GM21529 (cell line): Measurements from ENCODE around the gene MBD6.

Experiments
- ATAC-seq: cut with Tn5 transposase; IDR thresholded peaks from one replicate; pipeline ENCODE4 v1.9.1; 2021; ENCODE audit not compliant: unreplicated experiment

The MBD6 gene

GRCh38 chr12:57525615-57526383 lies 3.2 kb downstream of the MBD6 start:
- ATAC-seq, result no peak

GRCh38 chr12:57526477-57527126 lies 4.0 kb downstream of the MBD6 start:
- ATAC-seq, result no peak

- ATAC-seq, result no peak
These were observed 4.6 kb downstream of the MBD6 start for GRCh38 chr12:57527184-57527583.

GRCh38 chr12:57528176-57528575 lies 5.6 kb downstream of the MBD6 start:
- no peak for ATAC-seq

GRCh38 chr12:57528831-57529555 lies 6.4 kb downstream of the MBD6 start:
- no peak for ATAC-seq

GRCh38 chr12:57529831-57530230 lies 7.2 kb downstream of the MBD6 start:
- no peak for ATAC-seq

- ATAC-seq, result no peak
These were observed 7.9 kb downstream of the MBD6 start for GRCh38 chr12:57530396-57531142.

- no peak for ATAC-seq
These were observed 9.2 kb downstream of the MBD6 start for GRCh38 chr12:57531836-57532235.

GRCh38 chr12:57533108-57533507 lies 10.5 kb downstream of the MBD6 start:
- ATAC-seq, result no peak

- no peak for ATAC-seq
These were observed 11.6 kb downstream of the MBD6 start for GRCh38 chr12:57534250-57534649.

- no peak for ATAC-seq
These were observed 12.4 kb downstream of the MBD6 start for GRCh38 chr12:57534991-57535543.

GRCh38 chr12:57535764-57536596 lies 13.4 kb downstream of the MBD6 start:
- no peak for ATAC-seq

- no peak for ATAC-seq
These were observed 13.9 kb downstream of the MBD6 start for GRCh38 chr12:57536597-57536942.

- ATAC-seq, result no peak
These were observed 16.6 kb downstream of the MBD6 start for GRCh38 chr12:57539134-57539768.

GRCh38 chr12:57541001-57541400 lies 18.4 kb downstream of the MBD6 start:
- ATAC-seq, result no peak

- ATAC-seq, result no peak
These were observed 19.1 kb downstream of the MBD6 start for GRCh38 chr12:57541717-57542116.

- no peak for ATAC-seq
These were observed 21.0 kb downstream of the MBD6 start for GRCh38 chr12:57543581-57543980.

- ATAC-seq, result no peak
These were observed 23.3 kb downstream of the MBD6 start for GRCh38 chr12:57545809-57546437.
